ENCODE data around the gene IKZF4. TPM values are rescaled to one million over a fixed set of nuclear protein-coding genes. Genes with fewer than 3 reads are reported as not detected.

IKZF4 gene
- 0.24 TPM in 1 of 2 replicates, not detected in the other for total RNA-seq

GRCh38 chr12:56020423-56021184 is at the start of gene IKZF4:
IKZF4 (plus strand) TSS chr12:56021043; CDS start chr12:56021494, 451 bp downstream.

DNA sequence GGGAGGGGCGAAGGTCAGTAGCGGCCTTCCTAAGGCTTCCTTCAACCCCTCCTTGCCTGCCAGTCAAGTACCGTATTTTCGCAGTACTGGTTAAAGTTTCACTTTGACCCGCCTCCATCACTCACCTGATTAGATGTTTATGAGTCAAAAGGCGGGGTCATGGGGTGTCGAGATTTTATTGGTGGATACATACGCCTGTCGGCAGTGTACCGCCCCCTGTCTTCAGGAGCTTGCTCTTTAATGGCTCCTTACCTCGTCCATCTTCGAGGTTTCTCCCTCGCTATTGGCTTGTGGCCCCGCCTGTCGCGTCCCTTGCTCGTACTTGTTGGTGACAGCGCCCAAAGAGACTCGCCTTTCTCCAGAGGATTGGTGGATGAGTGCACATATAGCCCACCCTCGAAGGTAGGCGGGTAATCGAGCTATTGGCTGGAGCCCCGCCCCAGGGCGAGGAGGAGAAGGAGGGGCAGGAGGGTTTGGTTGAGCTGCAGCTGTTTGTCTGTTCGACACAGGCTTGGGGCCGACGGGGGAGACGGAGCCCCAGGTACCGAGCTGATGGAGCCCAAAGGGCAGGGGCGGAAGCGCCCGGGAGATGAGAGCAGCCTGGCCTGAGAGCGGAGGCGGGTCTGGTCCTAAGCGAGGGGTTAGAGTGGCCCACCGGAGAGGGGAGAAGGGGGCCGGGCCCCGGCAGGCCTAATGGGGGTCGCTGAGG is 47.1 kb upstream of the IKZF4 start, which contains the start of gene RAB5B:
TSS of gene RAB5B (plus strand) at position 480 of the 709 bp plus-strand sequence. CDS start 12,883 bp downstream, outside the sequence.

GRCh38 chr12:55996715-55997534 is 23.9 kb upstream of the IKZF4 start, which contains the start of gene SUOX:
SUOX (plus strand) TSS chr12:55997276; CDS start chr12:56002222, 4,946 bp downstream.

DNA sequence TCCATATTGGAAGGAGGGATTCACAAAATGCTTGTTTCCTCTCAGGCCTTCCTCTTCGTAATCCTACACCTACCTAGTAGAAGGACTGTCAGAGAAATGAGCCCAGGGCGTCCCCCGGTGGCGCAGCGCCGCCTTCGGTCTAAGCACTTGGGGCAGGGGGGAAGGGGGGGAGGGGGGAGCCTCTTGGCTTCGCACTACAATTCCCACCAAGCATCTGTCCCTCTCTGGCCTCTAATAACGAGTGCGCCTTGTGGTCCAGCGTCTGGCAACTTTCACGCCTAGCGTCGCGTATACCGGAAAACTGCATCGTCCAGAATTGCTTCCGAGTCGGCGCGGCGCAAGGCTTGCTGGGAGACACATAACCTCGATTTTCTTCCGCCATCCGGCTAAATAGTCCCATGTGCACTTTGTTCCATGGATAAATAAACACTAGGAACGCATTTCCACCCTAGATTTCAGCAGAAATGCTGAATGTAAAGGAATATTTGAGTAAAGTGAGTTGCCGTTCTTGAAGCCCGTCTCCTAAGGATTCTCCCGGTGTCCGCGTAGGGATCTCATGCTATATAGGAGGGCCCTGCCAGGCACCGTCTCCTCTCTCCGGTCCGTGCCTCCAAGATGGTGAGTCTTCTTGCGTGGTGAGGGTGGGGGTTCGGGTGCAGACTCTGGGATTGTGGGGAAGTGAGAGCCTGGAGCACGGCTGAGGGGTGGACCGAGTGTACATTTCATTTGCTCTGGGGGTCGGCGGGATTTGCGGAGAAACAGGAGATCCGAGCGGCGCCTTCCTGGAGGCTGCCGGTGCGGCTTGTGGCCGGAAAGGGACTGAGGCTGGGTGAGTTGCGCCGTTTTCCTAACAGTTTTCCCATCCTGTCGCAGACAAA is 20.9 kb downstream of the IKZF4 start, which contains the start of gene RPS26:
TSS of gene RPS26 (plus strand) at position 367 of the 878 bp plus-strand sequence. CDS start at position 616, 249 bp downstream.

DNA sequence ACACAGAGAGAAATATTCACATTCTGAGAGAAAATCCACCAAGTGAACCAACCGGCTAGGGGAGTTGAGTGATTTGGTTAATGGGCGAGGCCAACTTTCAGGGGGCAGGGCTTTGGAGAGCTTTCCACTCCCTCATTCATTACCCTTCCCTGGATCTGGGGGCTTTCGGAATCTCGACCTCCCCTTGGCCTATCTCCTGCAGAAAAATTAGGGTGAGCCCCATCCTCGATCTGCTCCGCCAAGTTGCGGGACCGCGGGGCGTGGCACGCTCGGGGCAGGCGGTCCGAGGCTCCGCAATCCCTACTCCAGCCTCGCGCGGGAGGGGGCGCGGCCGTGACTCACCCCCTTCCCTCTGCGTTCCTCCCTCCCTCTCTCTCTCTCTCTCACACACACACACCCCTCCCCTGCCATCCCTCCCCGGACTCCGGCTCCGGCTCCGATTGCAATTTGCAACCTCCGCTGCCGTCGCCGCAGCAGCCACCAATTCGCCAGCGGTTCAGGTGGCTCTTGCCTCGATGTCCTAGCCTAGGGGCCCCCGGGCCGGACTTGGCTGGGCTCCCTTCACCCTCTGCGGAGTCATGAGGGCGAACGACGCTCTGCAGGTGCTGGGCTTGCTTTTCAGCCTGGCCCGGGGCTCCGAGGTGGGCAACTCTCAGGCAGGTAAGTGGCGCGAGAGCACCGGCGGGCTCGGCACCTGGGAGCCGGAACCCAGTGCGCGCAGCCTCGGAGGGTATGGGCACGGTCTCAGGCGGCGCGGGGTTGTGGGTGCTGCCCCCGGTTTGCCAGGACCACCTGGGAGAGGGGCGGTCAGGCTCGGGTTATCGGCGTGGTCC is 59.1 kb downstream of the IKZF4 start, which contains the start of gene ERBB3:
TSS of gene ERBB3 (plus strand) at position 443 of the 833 bp plus-strand sequence. CDS start at position 579, 136 bp downstream.

Other genes starting within 250 kb of the IKZF4 start
- 64.2 and 75.2 TPM in 2 replicates for gene SARNP, start 203.3 kb upstream of the IKZF4 start, total RNA-seq
- 26.9 and 38.6 TPM in 2 replicates for gene ORMDL2, start 203.0 kb upstream of the IKZF4 start, total RNA-seq
- gene DNAJC14, start 191.5 kb upstream of the IKZF4 start, total RNA-seq, result 36.2 and 41.2 TPM in 2 replicates
- 0.24 TPM in 1 of 2 replicates, not detected in the other for gene MMP19, start 178.1 kb upstream of the IKZF4 start, total RNA-seq
- gene PYM1, start 93.1 kb upstream of the IKZF4 start, total RNA-seq, result 27.0 and 41.1 TPM in 2 replicates
- gene DGKA, start 89.9 kb upstream of the IKZF4 start, total RNA-seq, result 97.6 and 107 TPM in 2 replicates
- gene PMEL, start 55.0 kb upstream of the IKZF4 start, total RNA-seq, result 2.6 and 2.9 TPM in 2 replicates
- 9.4 and 26.5 TPM in 2 replicates for gene CDK2, start 54.2 kb upstream of the IKZF4 start, total RNA-seq
- gene RAB5B, start 47.0 kb upstream of the IKZF4 start, total RNA-seq, result 51.8 TPM in 2 replicates
- gene SUOX, start 23.8 kb upstream of the IKZF4 start, total RNA-seq, result 5.1 and 5.8 TPM in 2 replicates
- 233 and 674 TPM in 2 replicates for gene RPS26, start 20.9 kb downstream of the IKZF4 start, total RNA-seq
- 22.9 and 29.6 TPM in 2 replicates for gene ERBB3, start 59.1 kb downstream of the IKZF4 start, total RNA-seq
- 169 and 181 TPM in 2 replicates for gene PA2G4, start 83.5 kb downstream of the IKZF4 start, total RNA-seq
- 2,930 and 4,402 TPM in 2 replicates for gene RPL41, start 95.6 kb downstream of the IKZF4 start, total RNA-seq
- gene ZC3H10, start 97.2 kb downstream of the IKZF4 start, total RNA-seq, result 2.2 and 2.8 TPM in 2 replicates
- 241 and 358 TPM in 2 replicates for gene ESYT1, start 107.2 kb downstream of the IKZF4 start, total RNA-seq
- 39.4 and 40.5 TPM in 2 replicates for gene MYL6B, start 131.5 kb downstream of the IKZF4 start, total RNA-seq
- gene MYL6, start 137.3 kb downstream of the IKZF4 start, total RNA-seq, result 400 and 1,602 TPM in 2 replicates
- gene SMARCC2, start 168.4 kb downstream of the IKZF4 start, total RNA-seq, result 17.4 and 18.1 TPM in 2 replicates
- 117 and 128 TPM in 2 replicates for gene RNF41, start 200.9 kb downstream of the IKZF4 start, total RNA-seq
- gene NABP2, start 203.3 kb downstream of the IKZF4 start, total RNA-seq, result 21.7 and 34.5 TPM in 2 replicates
- gene SLC39A5, start 209.0 kb downstream of the IKZF4 start, total RNA-seq, result not detected in 2 replicates
- 15.3 and 20.7 TPM in 2 replicates for gene ANKRD52, start 237.3 kb downstream of the IKZF4 start, total RNA-seq
- gene COQ10A, start 245.9 kb downstream of the IKZF4 start, total RNA-seq, result 5.5 and 8.2 TPM in 2 replicates

All from tracheal epithelial cell (primary cell).